ENCODE data around the gene MATCAP1.

MATCAP1 gene

GRCh38 chr16:67149276-67150046, 34.3 kb downstream of the MATCAP1 start:
- no peak for TF ChIP-seq CTCF (IDR thresholded peaks at IDR 0.05; ENCODE audit: insufficient read depth, low read depth, low read length, missing control alignments)
- DNase-seq (ENCODE audit: low read depth), result no peak
- no peak overlapping the region for H3K4me3 ChIP-seq (ENCODE audit: low read length)

- TF ChIP-seq CTCF (IDR thresholded peaks at IDR 0.05; ENCODE audit: insufficient read depth, low read depth, low read length, missing control alignments), result no peak
- no peak for DNase-seq (ENCODE audit: low read depth)
- H3K4me3 ChIP-seq (ENCODE audit: low read length), result no peak overlapping the region
These were observed 35.0 kb downstream of the MATCAP1 start for GRCh38 chr16:67148656-67149275.

- H3K4me3 ChIP-seq (ENCODE audit: low read length), result no peak overlapping the region
- no peak for DNase-seq (ENCODE audit: low read depth)
- no peak for TF ChIP-seq CTCF (IDR thresholded peaks at IDR 0.05; ENCODE audit: insufficient read depth, low read depth, low read length, missing control alignments)
These were observed 35.5 kb downstream of the MATCAP1 start for GRCh38 chr16:67148221-67148620.

GRCh38 chr16:67147437-67148140, 36.2 kb downstream of the MATCAP1 start:
- TF ChIP-seq CTCF (IDR thresholded peaks at IDR 0.05; ENCODE audit: insufficient read depth, low read depth, low read length, missing control alignments), result no peak
- DNase-seq (ENCODE audit: low read depth), result peak; percentile 69
- no peak overlapping the region for H3K4me3 ChIP-seq (ENCODE audit: low read length)

GRCh38 chr16:67146523-67147357, 37.0 kb downstream of the MATCAP1 start:
- no peak overlapping the region for H3K4me3 ChIP-seq (ENCODE audit: low read length)
- no peak for DNase-seq (ENCODE audit: low read depth)
- TF ChIP-seq CTCF (IDR thresholded peaks at IDR 0.05; ENCODE audit: insufficient read depth, low read depth, low read length, missing control alignments), result no peak

GRCh38 chr16:67145746-67146145, 38.0 kb downstream of the MATCAP1 start:
- no peak for TF ChIP-seq CTCF (IDR thresholded peaks at IDR 0.05; ENCODE audit: insufficient read depth, low read depth, low read length, missing control alignments)
- DNase-seq (ENCODE audit: low read depth), result no peak
- no peak overlapping the region for H3K4me3 ChIP-seq (ENCODE audit: low read length)

All from epithelial cell of esophagus (primary cell).